T-helper 2 cell treated with Interferon-gamma antibody and Interleukin-4, amounts not matched to agents 5 μg/mL and 100 μg/mL, for 36 hours (primary cell): ENCODE data around the gene TNFSF11.

Experiments used
- DNase-seq: peaks from one replicate; pipeline ENCODE4 v3.0.0; 2021; ENCODE audit warnings: low spot score
- H3K27ac Mint-ChIP-seq: one replicate; pipeline ENCODE4 v1.8.0; 2021; ENCODE audit warnings: mild to moderate bottlenecking, mixed read lengths
- H3K27me3 Mint-ChIP-seq: one replicate; pipeline ENCODE4 v1.8.0; 2021; ENCODE audit warnings: low read depth, mixed read lengths
- H3K36me3 Mint-ChIP-seq: one replicate; pipeline ENCODE4 v1.8.0; 2021; ENCODE audit warnings: low read depth, mixed read lengths
- H3K4me1 Mint-ChIP-seq: one replicate; pipeline ENCODE4 v1.8.0; 2021; ENCODE audit warnings: low read depth, mixed read lengths
- H3K4me3 Mint-ChIP-seq: one replicate; pipeline ENCODE4 v1.8.0; 2022; ENCODE audit warnings: mild to moderate bottlenecking, moderate library complexity, mixed read lengths
- H3K9me3 Mint-ChIP-seq: one replicate; pipeline ENCODE4 v1.8.0; 2021; ENCODE audit warnings: mixed read lengths

Gene TNFSF11, protein sequence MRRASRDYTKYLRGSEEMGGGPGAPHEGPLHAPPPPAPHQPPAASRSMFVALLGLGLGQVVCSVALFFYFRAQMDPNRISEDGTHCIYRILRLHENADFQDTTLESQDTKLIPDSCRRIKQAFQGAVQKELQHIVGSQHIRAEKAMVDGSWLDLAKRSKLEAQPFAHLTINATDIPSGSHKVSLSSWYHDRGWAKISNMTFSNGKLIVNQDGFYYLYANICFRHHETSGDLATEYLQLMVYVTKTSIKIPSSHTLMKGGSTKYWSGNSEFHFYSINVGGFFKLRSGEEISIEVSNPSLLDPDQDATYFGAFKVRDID

GRCh38 chr13:42574011-42574410 lies at the start of gene TNFSF11:
Gene TNFSF11, plus strand, starts transcription at chr13:42574152. Its CDS starts 152 bp downstream, at chr13:42574304.
- H3K27ac Mint-ChIP-seq, result peak within 1 kb of the TSS; percentile 73
- DNase-seq, result peak; percentile 13
- H3K27me3 Mint-ChIP-seq, result peaks cover 16% of the 10 kb centered on the region

DNA sequence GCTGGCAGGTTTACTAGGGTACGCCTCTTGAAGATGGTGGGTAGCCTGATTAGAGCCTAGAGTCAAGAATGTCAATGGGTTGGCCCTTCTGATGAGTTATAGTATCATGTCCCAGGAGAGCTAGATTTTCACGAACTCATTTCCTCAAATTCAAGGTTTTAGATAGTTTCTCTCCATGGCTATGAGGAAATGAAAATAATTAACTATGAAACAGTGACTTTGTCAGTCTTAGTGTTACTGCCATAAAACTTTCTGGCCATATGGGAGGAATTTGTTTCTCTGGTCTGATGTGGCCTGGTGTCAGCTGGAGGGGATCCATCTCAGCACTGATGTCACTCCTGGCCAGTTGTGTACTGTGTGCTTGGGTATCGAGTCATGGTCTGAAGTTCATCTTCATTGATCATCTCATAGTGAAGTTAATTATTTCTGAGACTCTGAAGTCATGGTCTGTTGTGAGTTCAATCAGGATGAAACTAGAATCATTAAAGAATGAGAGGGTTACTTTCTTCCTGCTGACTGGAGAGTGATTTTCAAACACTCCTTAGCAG lies 49.4 kb upstream of the TNFSF11 start:
- DNase-seq, result no peak
- peaks cover 3% of the 10 kb centered on the region for H3K4me1 Mint-ChIP-seq
- H3K4me3 Mint-ChIP-seq, result no peak overlapping the region
- no peak overlapping the region for H3K27ac Mint-ChIP-seq
- no peaks in the 10 kb centered on the region for H3K27me3 Mint-ChIP-seq
- H3K9me3 Mint-ChIP-seq, result peaks cover 10% of the 10 kb centered on the region
- H3K36me3 Mint-ChIP-seq, result no peaks in the 10 kb centered on the region

More at GRCh38 chr13:42574011-42574410, at the start of gene TNFSF11:
- H3K4me1 Mint-ChIP-seq, result peaks cover 40% of the 10 kb centered on the region
- H3K4me3 Mint-ChIP-seq, result peak within 1 kb of the TSS; percentile 85
- H3K9me3 Mint-ChIP-seq, result peaks cover 17% of the 10 kb centered on the region
- H3K36me3 Mint-ChIP-seq, result peaks cover 3% of the 10 kb centered on the region

DNA sequence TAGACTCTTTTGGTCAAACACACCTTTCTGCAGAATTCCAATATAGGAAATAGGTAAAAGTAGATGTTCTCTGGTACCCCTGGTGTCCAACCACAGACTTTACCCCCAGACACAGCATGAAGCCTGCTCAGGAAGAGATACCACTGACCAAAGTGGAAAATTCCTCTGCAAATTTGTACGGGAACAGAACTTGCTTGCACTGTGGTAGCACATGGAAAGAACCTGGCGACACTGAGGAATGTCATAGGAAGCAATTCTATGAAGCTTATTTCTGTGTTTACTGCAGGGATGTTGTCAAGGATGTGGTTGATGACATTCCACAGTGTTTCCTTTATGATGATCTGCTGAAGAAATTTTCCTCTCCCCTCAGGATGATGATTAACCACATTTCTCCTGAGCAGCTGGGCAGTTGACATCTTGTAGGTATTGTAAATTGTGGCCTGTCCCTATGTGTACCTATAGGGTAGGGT lies 48.9 kb upstream of the TNFSF11 start:
- H3K4me1 Mint-ChIP-seq, result peaks cover 3% of the 10 kb centered on the region
- H3K27me3 Mint-ChIP-seq, result no peaks in the 10 kb centered on the region
- no peaks in the 10 kb centered on the region for H3K36me3 Mint-ChIP-seq
- H3K27ac Mint-ChIP-seq, result no peak overlapping the region
- peaks cover 7% of the 10 kb centered on the region for H3K9me3 Mint-ChIP-seq
- no peak for DNase-seq
- H3K4me3 Mint-ChIP-seq, result no peak overlapping the region

DNA sequence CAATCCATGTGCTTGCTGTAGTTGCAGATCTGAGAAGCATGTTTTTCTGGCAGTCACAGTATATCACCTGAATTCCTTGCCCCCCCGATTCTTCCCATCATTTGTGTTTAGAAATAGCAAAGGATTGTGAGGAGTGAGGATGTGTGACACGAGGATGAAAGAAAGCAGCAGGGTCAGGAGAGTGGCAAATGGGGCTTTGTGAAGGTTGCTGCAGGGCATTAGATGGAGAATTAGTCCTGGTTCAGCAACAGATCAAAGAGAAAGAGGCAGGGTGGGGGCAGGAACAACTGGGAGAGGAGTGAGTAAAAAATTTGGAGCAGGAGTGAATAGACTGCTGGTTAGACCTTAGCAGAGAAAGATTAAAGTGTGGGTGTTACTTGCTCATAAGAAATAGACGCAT lies 47.7 kb upstream of the TNFSF11 start:
- no peak for DNase-seq
- Mint-ChIP-seq H3K27ac (no peak overlapping the region), H3K4me1 (peaks cover 12% of the 10 kb centered on the region), H3K36me3 (no peaks in the 10 kb centered on the region), H3K4me3 (no peak overlapping the region), H3K9me3 (peaks cover 14% of the 10 kb centered on the region), H3K27me3 (no peaks in the 10 kb centered on the region)

- no peaks in the 10 kb centered on the region for H3K27me3 Mint-ChIP-seq
- DNase-seq, result no peak
- H3K36me3 Mint-ChIP-seq, result no peaks in the 10 kb centered on the region
- H3K9me3 Mint-ChIP-seq, result peaks cover 14% of the 10 kb centered on the region
- H3K4me3 Mint-ChIP-seq, result no peak overlapping the region
- peaks cover 12% of the 10 kb centered on the region for H3K4me1 Mint-ChIP-seq
- no peak overlapping the region for H3K27ac Mint-ChIP-seq
Measured at GRCh38 chr13:42526804-42527203, 47.1 kb upstream of the TNFSF11 start.

- Mint-ChIP-seq H3K36me3 (peaks cover 2% of the 10 kb centered on the region), H3K9me3 (peaks cover 10% of the 10 kb centered on the region), H3K4me3 (no peak overlapping the region), H3K4me1 (peaks cover 10% of the 10 kb centered on the region), H3K27ac (no peak overlapping the region), H3K27me3 (no peaks in the 10 kb centered on the region)
- DNase-seq, result no peak
Measured at GRCh38 chr13:42532561-42533335, 41.2 kb upstream of the TNFSF11 start.

DNA sequence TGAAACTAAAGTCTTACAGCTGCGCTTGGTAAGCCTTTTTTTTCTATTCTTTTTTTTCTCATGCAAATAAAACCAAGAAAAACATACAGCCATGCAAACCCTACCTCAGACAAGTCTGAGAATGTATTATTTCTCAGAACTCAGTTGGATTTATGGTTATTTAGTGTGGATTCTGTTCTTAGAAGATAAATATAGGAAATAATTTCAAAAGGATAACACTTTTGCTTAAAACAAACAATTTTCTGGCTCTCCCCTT lies 40.7 kb upstream of the TNFSF11 start:
- DNase-seq, result no peak
- Mint-ChIP-seq H3K36me3 (peaks cover 2% of the 10 kb centered on the region), H3K27ac (no peak overlapping the region), H3K27me3 (no peaks in the 10 kb centered on the region), H3K4me1 (peaks cover 10% of the 10 kb centered on the region), H3K4me3 (no peak overlapping the region), H3K9me3 (peaks cover 10% of the 10 kb centered on the region)

- peaks cover 14% of the 10 kb centered on the region for H3K4me1 Mint-ChIP-seq
- H3K27ac Mint-ChIP-seq, result no peak overlapping the region
- no peak for DNase-seq
- peaks cover 2% of the 10 kb centered on the region for H3K36me3 Mint-ChIP-seq
- peaks cover 10% of the 10 kb centered on the region for H3K9me3 Mint-ChIP-seq
- H3K4me3 Mint-ChIP-seq, result no peak overlapping the region
- H3K27me3 Mint-ChIP-seq, result no peaks in the 10 kb centered on the region
Measured at GRCh38 chr13:42534785-42535184, 39.2 kb upstream of the TNFSF11 start.

- no peak overlapping the region for H3K4me3 Mint-ChIP-seq
- no peak overlapping the region for H3K27ac Mint-ChIP-seq
- DNase-seq, result no peak
- H3K4me1 Mint-ChIP-seq, result peaks cover 6% of the 10 kb centered on the region
- H3K27me3 Mint-ChIP-seq, result no peaks in the 10 kb centered on the region
- H3K36me3 Mint-ChIP-seq, result peaks cover 2% of the 10 kb centered on the region
- peaks cover 3% of the 10 kb centered on the region for H3K9me3 Mint-ChIP-seq
Measured at GRCh38 chr13:42538996-42539395, 35.0 kb upstream of the TNFSF11 start.

DNA sequence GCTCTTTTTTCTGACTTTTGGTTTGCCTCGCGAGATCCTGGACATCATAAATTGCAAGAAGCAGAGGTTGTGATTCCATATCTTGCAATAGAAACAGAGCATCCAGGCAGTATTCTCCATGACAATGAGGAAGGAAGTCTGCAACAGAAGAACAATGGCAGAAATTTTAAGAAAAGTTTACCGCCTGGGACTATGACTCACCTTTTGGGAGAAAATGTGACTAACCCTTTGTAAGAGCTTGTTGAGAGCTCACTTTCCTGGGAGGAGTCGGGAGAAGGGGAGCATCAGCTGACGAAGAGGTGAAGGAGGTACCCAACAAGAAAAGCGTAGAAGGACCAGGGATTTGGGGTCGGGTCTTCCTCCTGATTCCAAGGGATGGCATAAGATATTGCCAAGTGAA lies 34.3 kb upstream of the TNFSF11 start:
- Mint-ChIP-seq H3K27me3 (no peaks in the 10 kb centered on the region), H3K4me3 (no peak overlapping the region), H3K4me1 (peaks cover 6% of the 10 kb centered on the region), H3K36me3 (peaks cover 2% of the 10 kb centered on the region), H3K27ac (no peak overlapping the region), H3K9me3 (no peaks in the 10 kb centered on the region)
- no peak for DNase-seq

DNA sequence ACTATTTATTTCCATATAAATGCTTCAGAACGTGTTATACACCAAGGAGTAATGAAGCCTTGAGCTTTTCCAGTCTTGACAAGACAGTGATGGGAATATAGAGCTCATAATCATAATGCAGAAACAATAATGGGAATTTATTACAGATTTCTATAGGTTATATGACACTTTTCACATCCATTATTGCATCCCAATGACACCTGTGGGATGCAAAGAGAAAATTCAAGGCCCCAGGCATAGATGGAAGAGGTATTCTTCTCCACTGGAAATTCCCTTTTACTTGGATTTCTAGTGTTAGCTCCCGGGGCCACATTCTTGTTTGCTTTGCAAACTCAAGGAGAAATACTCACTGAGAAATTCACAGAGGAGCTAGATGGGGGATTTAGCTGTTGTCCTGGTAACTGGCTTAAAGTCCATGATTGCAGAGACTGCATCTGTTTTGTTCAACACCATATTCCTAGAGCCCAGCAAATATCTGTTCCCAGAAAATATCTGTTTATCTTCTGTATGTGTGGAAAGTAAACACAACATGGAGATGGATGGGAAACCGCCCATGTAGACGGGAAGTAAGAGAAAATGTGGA lies 30.6 kb upstream of the TNFSF11 start:
- DNase-seq, result no peak
- H3K27me3 Mint-ChIP-seq, result no peaks in the 10 kb centered on the region
- no peaks in the 10 kb centered on the region for H3K9me3 Mint-ChIP-seq
- no peaks in the 10 kb centered on the region for H3K36me3 Mint-ChIP-seq
- no peak overlapping the region for H3K27ac Mint-ChIP-seq
- H3K4me1 Mint-ChIP-seq, result peaks cover 15% of the 10 kb centered on the region
- H3K4me3 Mint-ChIP-seq, result no peak overlapping the region

DNA sequence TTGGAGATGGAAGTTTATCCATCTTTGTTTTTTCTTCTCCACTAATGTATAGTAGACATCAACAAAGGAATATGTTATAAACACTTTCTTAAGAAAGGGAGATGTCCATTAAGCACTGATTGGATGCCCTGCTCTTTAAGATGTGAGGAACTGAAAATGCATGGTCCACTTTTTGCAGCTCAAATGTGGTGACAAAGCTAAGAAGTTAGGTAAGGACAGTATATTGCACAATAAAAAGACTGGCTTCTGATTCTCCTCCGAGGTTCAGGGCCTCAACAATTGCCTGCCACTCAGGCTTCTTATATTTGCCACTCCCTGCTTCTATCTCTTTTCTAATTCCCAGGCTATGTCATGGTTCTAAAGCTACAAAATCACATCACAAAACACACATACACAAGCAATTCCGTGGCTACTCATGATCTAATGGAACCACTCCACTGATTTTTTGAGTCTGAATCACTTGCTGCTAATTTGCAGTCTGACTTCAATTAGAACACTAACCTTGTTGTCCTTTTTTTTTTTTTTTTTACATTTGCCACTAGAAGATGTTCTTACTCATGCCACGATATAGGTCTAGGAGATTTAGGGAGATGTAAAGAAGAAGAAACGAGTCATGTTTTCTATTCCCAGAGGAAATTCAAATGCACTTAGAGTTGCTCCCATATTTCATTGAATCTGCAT lies 29.6 kb upstream of the TNFSF11 start:
- Mint-ChIP-seq H3K36me3 (no peaks in the 10 kb centered on the region), H3K9me3 (no peaks in the 10 kb centered on the region), H3K4me3 (no peak overlapping the region), H3K27me3 (no peaks in the 10 kb centered on the region), H3K27ac (no peak overlapping the region), H3K4me1 (peaks cover 19% of the 10 kb centered on the region)
- no peak for DNase-seq

DNA sequence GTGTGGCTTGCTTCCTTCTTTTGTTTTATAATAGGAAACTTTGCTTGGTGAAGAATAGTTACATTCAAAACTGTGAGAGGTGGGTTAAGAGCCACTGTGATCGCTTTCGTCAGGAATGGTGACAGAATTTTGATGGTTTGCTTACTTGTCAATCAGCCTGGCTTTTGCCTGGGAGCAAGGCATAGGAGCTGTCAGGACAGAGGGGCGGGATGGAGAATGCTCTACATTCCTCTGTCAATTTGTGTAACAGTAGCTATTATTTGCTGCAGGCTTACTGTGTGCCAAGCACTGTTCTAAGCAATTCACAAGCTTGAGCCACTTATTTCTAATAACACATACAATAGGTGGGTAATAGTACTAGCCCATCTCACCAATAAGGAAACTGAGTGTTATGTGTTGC lies 28.1 kb upstream of the TNFSF11 start:
- Mint-ChIP-seq H3K27me3 (no peaks in the 10 kb centered on the region), H3K4me1 (peaks cover 19% of the 10 kb centered on the region), H3K27ac (no peak overlapping the region), H3K4me3 (no peak overlapping the region), H3K9me3 (no peaks in the 10 kb centered on the region), H3K36me3 (no peaks in the 10 kb centered on the region)
- no peak for DNase-seq

DNA sequence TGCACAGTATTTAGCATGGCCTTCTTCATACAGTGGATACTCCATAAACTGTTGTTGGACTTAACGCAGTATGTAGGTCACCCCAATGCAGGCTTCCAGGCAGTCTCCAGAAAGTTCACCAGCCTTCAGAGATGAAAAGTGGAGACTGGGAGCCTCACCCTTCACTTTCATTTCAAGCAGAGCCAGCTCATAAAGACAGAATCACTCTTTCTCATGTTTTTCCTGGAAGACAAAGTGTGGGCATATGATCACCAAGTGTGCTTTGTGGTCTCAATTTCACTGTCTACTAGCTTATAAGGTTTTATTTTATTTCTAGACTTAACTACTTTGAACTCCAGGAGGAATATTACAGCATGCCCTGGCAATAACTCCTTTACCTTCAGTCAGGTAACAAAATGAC lies 26.3 kb upstream of the TNFSF11 start:
- Mint-ChIP-seq H3K9me3 (peaks cover 4% of the 10 kb centered on the region), H3K4me1 (peaks cover 17% of the 10 kb centered on the region), H3K36me3 (no peaks in the 10 kb centered on the region)

More for the DNA sequence above, 26.3 kb upstream of the TNFSF11 start:
- no peak overlapping the region for H3K4me3 Mint-ChIP-seq
- H3K27ac Mint-ChIP-seq, result no peak overlapping the region
- no peaks in the 10 kb centered on the region for H3K27me3 Mint-ChIP-seq
- DNase-seq, result peak; percentile 18
